ENCODE measurements around the gene DUSP12.

The DUSP12 gene, protein sequence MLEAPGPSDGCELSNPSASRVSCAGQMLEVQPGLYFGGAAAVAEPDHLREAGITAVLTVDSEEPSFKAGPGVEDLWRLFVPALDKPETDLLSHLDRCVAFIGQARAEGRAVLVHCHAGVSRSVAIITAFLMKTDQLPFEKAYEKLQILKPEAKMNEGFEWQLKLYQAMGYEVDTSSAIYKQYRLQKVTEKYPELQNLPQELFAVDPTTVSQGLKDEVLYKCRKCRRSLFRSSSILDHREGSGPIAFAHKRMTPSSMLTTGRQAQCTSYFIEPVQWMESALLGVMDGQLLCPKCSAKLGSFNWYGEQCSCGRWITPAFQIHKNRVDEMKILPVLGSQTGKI

DNA sequence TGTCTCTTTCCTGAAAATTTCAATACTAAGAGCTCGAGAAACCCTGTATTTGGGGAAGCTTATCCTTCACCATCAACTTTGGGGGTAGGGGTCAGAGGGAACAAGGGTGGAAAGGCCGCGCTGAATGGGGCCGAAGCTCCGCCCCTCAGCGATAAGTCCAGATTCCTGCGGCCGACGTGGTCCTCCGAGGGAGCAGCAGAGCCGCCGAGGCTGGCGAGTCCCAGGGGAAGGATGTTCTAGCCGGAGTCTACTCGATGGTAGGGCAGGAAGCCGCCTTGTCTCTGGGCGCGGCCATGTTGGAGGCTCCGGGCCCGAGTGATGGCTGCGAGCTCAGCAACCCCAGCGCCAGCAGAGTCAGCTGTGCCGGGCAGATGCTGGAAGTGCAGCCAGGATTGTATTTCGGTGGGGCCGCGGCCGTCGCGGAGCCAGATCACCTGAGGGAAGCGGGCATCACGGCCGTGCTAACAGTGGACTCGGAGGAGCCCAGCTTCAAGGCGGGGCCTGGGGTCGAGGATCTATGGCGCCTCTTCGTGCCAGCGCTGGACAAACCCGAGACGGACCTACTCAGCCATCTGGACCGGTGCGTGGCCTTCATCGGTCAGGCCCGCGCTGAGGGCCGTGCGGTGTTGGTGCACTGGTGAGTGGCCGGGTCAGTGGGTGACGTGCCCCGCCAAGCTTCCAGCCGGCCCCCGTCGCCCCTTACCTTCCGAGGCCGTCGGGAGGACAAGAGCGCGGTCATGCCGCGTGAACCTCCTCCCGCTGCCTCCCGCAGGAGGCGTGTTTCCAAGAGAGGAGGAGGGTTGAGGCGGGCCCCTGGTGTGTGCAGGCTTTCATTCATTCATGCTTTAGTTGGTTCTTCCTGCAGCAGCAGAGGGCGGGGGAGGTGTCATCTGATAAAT is at the start of gene DUSP12:
DUSP12 (plus strand) TSS at position 278 of the 899 bp plus-strand sequence; CDS start at position 294, 16 bp downstream.
- Histone ChIP-seq H3K36me3 (ENCODE audit: control insufficient read depth, insufficient read depth, low read length) (peaks cover 37% of the 10 kb centered on the region), H3K4me1 (ENCODE audit: control insufficient read depth, insufficient read depth, low read length) (0 out of 2 replicates have a peak, but pooled peaks cover 2% of the 10 kb centered on the region), H3K27ac (ENCODE audit: low read depth, low read length) (peak within 1 kb of the TSS; percentile 79), H3K9me3 (ENCODE audit: control insufficient read depth, insufficient read depth, low read depth, low read length) (no peaks in the 10 kb centered on the region), H3K4me3 (ENCODE audit: low read depth, low read length) (peak within 1 kb of the TSS; percentile 93), H3K9ac (ENCODE audit: low read length) (peak within 1 kb of the TSS; percentile 92), H3K27me3 (ENCODE audit: control insufficient read depth, insufficient read depth, low read length) (peaks cover 3% of the 10 kb centered on the region)

DNA sequence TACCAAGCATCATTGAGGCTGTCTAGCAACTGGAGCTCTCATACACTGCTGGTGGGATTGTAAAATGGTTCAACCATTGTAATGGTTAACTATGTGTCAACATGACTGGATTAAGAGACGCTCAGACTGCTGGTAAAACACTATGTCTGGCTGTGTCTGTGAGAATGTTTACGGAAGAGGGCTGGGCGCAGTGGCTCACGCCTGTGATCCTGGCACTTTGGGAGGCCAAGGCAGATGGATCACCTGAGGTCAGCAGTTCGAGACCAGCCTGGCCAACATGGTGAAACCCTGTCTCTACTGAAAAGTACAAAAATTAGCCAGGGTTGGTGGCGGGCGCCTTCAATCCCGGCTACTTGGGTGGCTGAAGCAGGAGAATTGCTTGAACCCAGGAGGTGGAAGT is 47.3 kb upstream of the DUSP12 start:
- Histone ChIP-seq H3K9me3 (ENCODE audit: control insufficient read depth, insufficient read depth, low read depth, low read length) (no peaks in the 10 kb centered on the region), H3K27ac (ENCODE audit: low read depth, low read length) (no peak overlapping the region), H3K9ac (ENCODE audit: low read length) (no peak overlapping the region), H3K27me3 (ENCODE audit: control insufficient read depth, insufficient read depth, low read length) (no peaks in the 10 kb centered on the region), H3K4me1 (ENCODE audit: control insufficient read depth, insufficient read depth, low read length) (no peaks in the 10 kb centered on the region), H3K4me3 (ENCODE audit: low read depth, low read length) (no peak overlapping the region), H3K36me3 (ENCODE audit: control insufficient read depth, insufficient read depth, low read length) (no peaks in the 10 kb centered on the region)

DNA sequence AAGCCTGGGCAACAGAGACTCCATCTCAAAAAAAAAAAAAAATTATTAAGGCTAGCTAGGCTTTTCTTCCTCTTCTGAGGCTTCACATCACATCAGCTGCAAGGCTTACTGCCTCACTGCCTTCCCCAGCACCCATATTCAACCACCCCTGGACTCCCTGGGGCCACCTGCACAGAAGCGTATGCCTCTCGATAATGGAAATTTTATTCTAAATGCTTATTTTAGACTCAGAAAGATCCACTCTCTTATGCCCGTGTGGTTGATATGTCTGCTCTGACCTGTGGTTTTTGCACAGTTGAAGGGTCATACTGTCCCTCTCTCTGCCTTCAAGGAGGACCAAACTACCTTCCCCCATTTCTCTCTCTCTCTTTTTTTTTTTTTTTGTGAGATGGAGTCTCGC is 44.0 kb upstream of the DUSP12 start:
- Histone ChIP-seq H3K4me1 (ENCODE audit: control insufficient read depth, insufficient read depth, low read length) (no peaks in the 10 kb centered on the region), H3K9me3 (ENCODE audit: control insufficient read depth, insufficient read depth, low read depth, low read length) (no peaks in the 10 kb centered on the region), H3K9ac (ENCODE audit: low read length) (no peak overlapping the region), H3K4me3 (ENCODE audit: low read depth, low read length) (no peak overlapping the region), H3K27ac (ENCODE audit: low read depth, low read length) (no peak overlapping the region), H3K36me3 (ENCODE audit: control insufficient read depth, insufficient read depth, low read length) (no peaks in the 10 kb centered on the region), H3K27me3 (ENCODE audit: control insufficient read depth, insufficient read depth, low read length) (0 out of 2 replicates have a peak, but pooled peaks cover 2% of the 10 kb centered on the region)

DNA sequence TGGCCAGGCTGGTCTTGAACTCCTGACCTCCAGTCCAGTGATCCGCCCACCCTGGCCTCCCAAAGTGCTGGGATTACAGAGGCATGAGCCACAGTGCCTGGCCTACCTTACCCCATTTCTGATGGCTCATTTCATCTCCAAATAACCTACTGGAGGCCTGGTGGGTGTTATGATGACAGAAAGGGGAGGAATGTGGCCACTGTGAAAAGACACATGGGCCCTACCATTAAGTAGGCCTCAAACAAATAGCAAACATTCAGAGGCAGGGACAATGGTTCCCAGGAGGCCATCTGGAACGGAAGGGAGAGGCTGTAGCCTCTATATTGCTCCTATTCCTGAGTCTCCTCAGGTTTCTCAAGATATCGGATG is 43.5 kb upstream of the DUSP12 start:
- Histone ChIP-seq H3K9me3 (ENCODE audit: control insufficient read depth, insufficient read depth, low read depth, low read length) (no peaks in the 10 kb centered on the region), H3K4me1 (ENCODE audit: control insufficient read depth, insufficient read depth, low read length) (no peaks in the 10 kb centered on the region), H3K36me3 (ENCODE audit: control insufficient read depth, insufficient read depth, low read length) (no peaks in the 10 kb centered on the region), H3K4me3 (ENCODE audit: low read depth, low read length) (no peak overlapping the region), H3K27ac (ENCODE audit: low read depth, low read length) (no peak overlapping the region), H3K27me3 (ENCODE audit: control insufficient read depth, insufficient read depth, low read length) (0 out of 2 replicates have a peak, but pooled peaks cover 2% of the 10 kb centered on the region), H3K9ac (ENCODE audit: low read length) (no peak overlapping the region)

DNA sequence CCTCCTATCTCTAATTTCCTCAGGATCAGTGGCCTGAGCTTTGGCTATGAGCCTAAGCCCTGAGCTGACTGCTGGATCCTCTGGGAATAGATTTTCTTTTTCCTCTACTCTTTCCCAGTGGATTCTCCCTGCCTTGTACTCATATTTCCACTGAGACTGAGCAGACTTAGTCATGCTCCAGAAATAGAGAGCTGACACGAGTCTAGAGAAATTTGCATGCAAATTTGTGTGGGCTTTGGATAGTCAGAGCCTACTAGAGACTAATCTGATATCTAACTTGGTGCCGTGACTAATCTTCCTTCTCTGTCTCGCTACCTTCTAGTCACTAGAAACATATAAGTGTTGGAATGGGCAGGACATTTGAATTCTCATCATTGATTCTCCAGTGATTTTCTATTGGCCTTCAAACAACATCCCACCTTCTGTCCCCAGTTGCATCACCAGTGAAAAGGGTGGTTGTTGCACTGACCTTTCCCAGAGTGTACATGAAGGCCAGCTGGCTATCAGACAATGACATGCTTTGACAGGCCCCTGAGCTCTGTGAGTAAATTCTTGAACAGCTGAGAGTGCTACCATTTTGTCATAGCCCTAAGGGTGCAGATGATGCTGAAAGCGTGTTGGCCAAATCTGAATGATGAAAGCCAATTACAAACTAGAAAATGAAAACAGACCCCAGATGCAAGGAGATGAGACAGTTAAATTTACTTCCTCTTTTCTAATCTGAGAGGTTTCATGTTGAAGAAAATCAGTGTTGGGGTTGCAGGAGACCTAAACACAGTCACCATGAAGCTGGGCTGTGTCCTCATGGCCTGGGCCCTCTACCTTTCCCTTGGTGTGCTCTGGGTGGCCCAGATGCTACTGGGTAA is 42.9 kb upstream of the DUSP12 start, which contains the start of gene FCRLA:
FCRLA (plus strand) TSS at position 748 of the 866 bp plus-strand sequence; CDS start at position 784, 36 bp downstream.
- no peaks in the 10 kb centered on the region for H3K4me1 ChIP-seq (ENCODE audit: control insufficient read depth, insufficient read depth, low read length)
- no peaks in the 10 kb centered on the region for H3K36me3 ChIP-seq (ENCODE audit: control insufficient read depth, insufficient read depth, low read length)
- no peaks in the 10 kb centered on the region for H3K9me3 ChIP-seq (ENCODE audit: control insufficient read depth, insufficient read depth, low read depth, low read length)
- H3K27ac ChIP-seq (ENCODE audit: low read depth, low read length): no peak within 1 kb of the TSS
- 0 out of 2 replicates have a peak, but pooled peaks cover 2% of the 10 kb centered on the region for H3K27me3 ChIP-seq (ENCODE audit: control insufficient read depth, insufficient read depth, low read length)
- no peak within 1 kb of the TSS for H3K9ac ChIP-seq (ENCODE audit: low read length)
- no peak within 1 kb of the TSS for H3K4me3 ChIP-seq (ENCODE audit: low read depth, low read length)

DNA sequence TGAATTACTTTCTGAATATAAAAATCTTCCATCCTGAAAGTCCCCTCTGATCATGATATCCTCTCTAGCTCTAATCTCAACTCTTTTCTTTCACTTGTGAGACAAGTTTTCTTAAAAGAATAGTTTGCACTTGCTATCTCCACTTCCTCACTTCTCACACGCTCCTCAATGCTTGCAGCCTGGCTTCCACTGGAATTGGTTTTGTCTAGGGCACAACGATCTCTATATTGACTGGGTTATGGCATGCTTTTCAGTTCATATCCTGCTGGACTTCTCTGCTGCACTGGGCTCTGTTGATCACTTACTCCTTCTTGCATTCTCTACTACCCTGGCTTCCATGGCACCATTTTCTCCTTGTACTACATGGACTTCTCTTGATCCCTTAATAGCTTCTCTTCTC is 42.1 kb upstream of the DUSP12 start:
- Histone ChIP-seq H3K36me3 (ENCODE audit: control insufficient read depth, insufficient read depth, low read length) (no peaks in the 10 kb centered on the region), H3K27me3 (ENCODE audit: control insufficient read depth, insufficient read depth, low read length) (0 out of 2 replicates have a peak, but pooled peaks cover 2% of the 10 kb centered on the region), H3K4me1 (ENCODE audit: control insufficient read depth, insufficient read depth, low read length) (no peaks in the 10 kb centered on the region), H3K27ac (ENCODE audit: low read depth, low read length) (no peak overlapping the region), H3K4me3 (ENCODE audit: low read depth, low read length) (no peak overlapping the region), H3K9me3 (ENCODE audit: control insufficient read depth, insufficient read depth, low read depth, low read length) (no peaks in the 10 kb centered on the region), H3K9ac (ENCODE audit: low read length) (no peak overlapping the region)

DNA sequence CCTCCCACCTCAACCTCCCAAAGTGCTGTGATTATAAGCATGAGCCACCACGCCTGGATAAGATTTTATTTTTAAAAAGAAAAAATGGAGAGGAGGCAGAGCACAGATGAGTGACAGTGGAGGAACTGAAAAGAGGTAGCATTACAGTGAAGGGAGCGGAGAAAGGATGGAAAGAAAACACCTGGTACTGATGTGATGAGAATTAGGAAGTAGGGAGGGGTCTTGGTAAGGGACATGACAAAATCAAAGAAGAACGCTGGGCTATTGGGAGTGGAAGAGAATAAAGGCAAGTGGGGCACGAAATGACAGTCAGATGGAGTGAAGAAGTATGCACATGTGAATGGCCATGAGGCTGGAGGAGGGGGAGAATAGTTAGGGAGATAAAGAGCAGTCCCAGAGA is 40.2 kb upstream of the DUSP12 start:
- 0 out of 2 replicates have a peak, but pooled peaks cover 2% of the 10 kb centered on the region for H3K27me3 ChIP-seq (ENCODE audit: control insufficient read depth, insufficient read depth, low read length)
- H3K36me3 ChIP-seq (ENCODE audit: control insufficient read depth, insufficient read depth, low read length): no peaks in the 10 kb centered on the region
- no peaks in the 10 kb centered on the region for H3K9me3 ChIP-seq (ENCODE audit: control insufficient read depth, insufficient read depth, low read depth, low read length)
- H3K4me1 ChIP-seq (ENCODE audit: control insufficient read depth, insufficient read depth, low read length): no peaks in the 10 kb centered on the region
- H3K4me3 ChIP-seq (ENCODE audit: low read depth, low read length): no peak overlapping the region
- no peak overlapping the region for H3K27ac ChIP-seq (ENCODE audit: low read depth, low read length)
- H3K9ac ChIP-seq (ENCODE audit: low read length): no peak overlapping the region

DNA sequence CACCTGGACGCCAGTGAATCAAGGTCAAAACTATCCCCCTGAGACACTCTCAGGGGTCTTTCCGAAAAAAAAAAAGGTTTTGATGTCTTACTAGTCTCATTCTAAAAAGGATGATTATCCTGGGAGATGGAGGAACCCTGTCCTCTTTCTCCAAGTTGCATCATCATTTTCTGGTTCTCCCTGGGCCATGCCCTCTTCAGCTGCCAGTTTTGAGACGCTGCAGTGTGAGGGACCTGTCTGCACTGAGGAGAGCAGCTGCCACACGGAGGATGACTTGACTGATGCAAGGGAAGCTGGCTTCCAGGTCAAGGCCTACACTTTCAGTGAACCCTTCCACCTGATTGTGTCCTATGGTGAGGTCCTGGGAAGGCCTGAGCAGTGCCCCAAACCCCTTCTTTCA is 39.0 kb upstream of the DUSP12 start:
- Histone ChIP-seq H3K4me3 (ENCODE audit: low read depth, low read length) (no peak overlapping the region), H3K9ac (ENCODE audit: low read length) (no peak overlapping the region)

DNA sequence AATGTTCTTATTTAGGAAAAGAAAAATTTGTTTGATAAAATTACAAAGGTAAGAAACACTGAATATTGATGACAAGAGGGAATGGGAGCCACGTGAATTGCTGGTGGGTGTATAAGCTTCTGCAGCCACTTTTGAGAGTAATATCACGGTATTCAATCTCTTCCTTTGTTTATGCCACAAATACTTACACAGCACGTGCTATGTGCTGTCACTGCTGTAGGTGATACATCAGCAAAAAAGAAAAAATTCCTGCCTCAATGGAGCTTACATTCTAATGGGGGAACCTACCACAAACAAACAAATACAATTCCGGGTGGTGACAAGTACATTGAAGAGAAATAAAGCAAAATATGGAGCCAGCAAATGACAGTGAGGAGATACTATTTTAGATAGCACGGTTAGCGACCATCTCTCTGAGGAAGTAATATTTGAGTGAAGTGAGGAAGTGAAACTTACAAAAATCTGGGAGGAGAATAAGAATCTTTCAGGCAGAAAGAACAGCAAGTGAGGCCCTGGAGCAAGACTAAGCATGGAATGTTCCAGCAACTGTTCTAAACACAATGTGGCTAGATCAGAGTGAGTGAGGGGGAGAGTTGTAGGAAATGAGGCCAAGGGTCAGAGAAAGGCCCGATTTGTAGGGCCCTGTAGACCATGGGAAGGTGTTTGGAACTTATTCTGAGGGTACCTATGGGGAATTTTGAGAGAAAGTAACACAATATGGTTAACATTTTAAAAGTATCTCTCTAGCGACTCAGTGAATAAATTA is 30.8 kb upstream of the DUSP12 start:
- H3K4me3 ChIP-seq (ENCODE audit: low read depth, low read length): no peak overlapping the region
- H3K36me3 ChIP-seq (ENCODE audit: control insufficient read depth, insufficient read depth, low read length): no peaks in the 10 kb centered on the region
- no peaks in the 10 kb centered on the region for H3K9me3 ChIP-seq (ENCODE audit: control insufficient read depth, insufficient read depth, low read depth, low read length)
- H3K27ac ChIP-seq (ENCODE audit: low read depth, low read length): no peak overlapping the region
- peaks cover 26% of the 10 kb centered on the region for H3K27me3 ChIP-seq (ENCODE audit: control insufficient read depth, insufficient read depth, low read length)
- no peaks in the 10 kb centered on the region for H3K4me1 ChIP-seq (ENCODE audit: control insufficient read depth, insufficient read depth, low read length)
- no peak overlapping the region for H3K9ac ChIP-seq (ENCODE audit: low read length)

More for the DNA sequence above, 39.0 kb upstream of the DUSP12 start:
- Histone ChIP-seq H3K9me3 (ENCODE audit: control insufficient read depth, insufficient read depth, low read depth, low read length) (no peaks in the 10 kb centered on the region), H3K36me3 (ENCODE audit: control insufficient read depth, insufficient read depth, low read length) (no peaks in the 10 kb centered on the region), H3K27me3 (ENCODE audit: control insufficient read depth, insufficient read depth, low read length) (peaks cover 3% of the 10 kb centered on the region; the same call in 1 of the 2 replicates), H3K4me1 (ENCODE audit: control insufficient read depth, insufficient read depth, low read length) (no peaks in the 10 kb centered on the region), H3K27ac (ENCODE audit: low read depth, low read length) (no peak overlapping the region)

DNA sequence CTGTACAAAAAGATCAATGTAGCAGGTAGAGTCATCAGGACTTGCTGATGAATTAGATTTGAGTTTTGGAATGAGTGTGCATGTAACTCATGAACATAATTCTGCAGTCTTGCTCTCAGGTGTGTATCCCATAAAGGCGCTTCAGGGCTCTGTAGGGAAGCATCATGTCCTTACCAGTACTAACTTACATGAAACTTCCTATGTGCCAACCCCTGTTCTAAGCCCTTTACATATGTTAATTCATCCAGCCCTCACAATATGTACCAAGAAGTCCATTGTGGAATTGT is 30.3 kb upstream of the DUSP12 start:
- H3K27ac ChIP-seq (ENCODE audit: low read depth, low read length): no peak overlapping the region
- no peaks in the 10 kb centered on the region for H3K4me1 ChIP-seq (ENCODE audit: control insufficient read depth, insufficient read depth, low read length)
- no peak overlapping the region for H3K9ac ChIP-seq (ENCODE audit: low read length)
- H3K4me3 ChIP-seq (ENCODE audit: low read depth, low read length): no peak overlapping the region
- no peaks in the 10 kb centered on the region for H3K36me3 ChIP-seq (ENCODE audit: control insufficient read depth, insufficient read depth, low read length)
- peaks cover 29% of the 10 kb centered on the region for H3K27me3 ChIP-seq (ENCODE audit: control insufficient read depth, insufficient read depth, low read length)
- no peaks in the 10 kb centered on the region for H3K9me3 ChIP-seq (ENCODE audit: control insufficient read depth, insufficient read depth, low read depth, low read length)
